D721Med (cell line): ENCODE results near the gene IST1.
"Not testable (repeated sequence)": the region's sequence is repeated elsewhere in the genome, so short reads cannot be mapped to it uniquely, and the experiment has no call there.

ENCODE experiments used
- DNase-seq: peaks from one replicate; pipeline ENCODE4 v3.0.0; 2011; ENCODE audit warnings: low spot score; ENCODE audit not compliant: insufficient read length
- FAIRE-seq: peaks from 2 replicates; lab custom pipeline; 2011; peaks lifted over from hg19 to GRCh38; lab: Jason Lieb, UNC
- CTCF ChIP-seq: IDR thresholded peaks from 2 replicates; pipeline ENCODE4 v1.5.1; 2012; ENCODE audit warnings: mild to moderate bottlenecking, control low read depth; ENCODE audit not compliant: insufficient read depth; ENCODE audit errors: missing control alignments

The IST1 gene

GRCh38 chr16:71902656-71903365 lies 7.5 kb downstream of the IST1 start:
- FAIRE-seq (no peak), DNase-seq (no peak)
- TF ChIP-seq CTCF, result no peak

- DNase-seq (no peak), FAIRE-seq (no peak)
- TF ChIP-seq CTCF, result no peak
Measured at GRCh38 chr16:71903608-71904007, 8.3 kb downstream of the IST1 start.

- TF ChIP-seq CTCF, result no peak
- DNase-seq, result no peak
- no peak for FAIRE-seq
Measured at GRCh38 chr16:71904239-71904638, 8.9 kb downstream of the IST1 start.

GRCh38 chr16:71905765-71906164 lies 10.4 kb downstream of the IST1 start:
- not testable (repeated sequence) for FAIRE-seq, DNase-seq

- no peak for TF ChIP-seq CTCF
- DNase-seq (no peak), FAIRE-seq (no peak)
Measured at GRCh38 chr16:71911121-71911520, 15.8 kb downstream of the IST1 start.

- no peak for TF ChIP-seq CTCF
- FAIRE-seq, result no peak
- DNase-seq, result no peak
Measured at GRCh38 chr16:71912534-71913275, 17.4 kb downstream of the IST1 start.

GRCh38 chr16:71914802-71915201 lies 19.5 kb downstream of the IST1 start:
- FAIRE-seq (no peak), DNase-seq (no peak)
- TF ChIP-seq CTCF, result no peak
